ENCODE measurements around the gene IL13.

Gene IL13

GRCh38 chr5:132656774-132657355 lies 1.1 kb upstream of the IL13 start:
- no peak for TF ChIP-seq CTCF (conservative IDR thresholded peaks at IDR 0.05)
- no peak overlapping the region for H3K27ac ChIP-seq

- H3K27ac ChIP-seq = no peak overlapping the region
- TF ChIP-seq CTCF (conservative IDR thresholded peaks at IDR 0.05) = no peak
These were observed 669 bp downstream of the IL13 start for GRCh38 chr5:132658381-132659302.

GRCh38 chr5:132659598-132660493 lies 1.9 kb downstream of the IL13 start:
- no peak for TF ChIP-seq CTCF (conservative IDR thresholded peaks at IDR 0.05)
- no peak overlapping the region for H3K27ac ChIP-seq

GRCh38 chr5:132661231-132662003 lies 3.4 kb downstream of the IL13 start:
- no peak for TF ChIP-seq CTCF (conservative IDR thresholded peaks at IDR 0.05)
- no peak overlapping the region for H3K27ac ChIP-seq

- TF ChIP-seq CTCF (conservative IDR thresholded peaks at IDR 0.05) = no peak
- H3K27ac ChIP-seq = no peak overlapping the region
These were observed 4.0 kb downstream of the IL13 start for GRCh38 chr5:132662004-132662401.

GRCh38 chr5:132662925-132663770 lies 5.2 kb downstream of the IL13 start:
- TF ChIP-seq CTCF (conservative IDR thresholded peaks at IDR 0.05) = no peak

More at GRCh38 chr5:132662925-132663770, 5.2 kb downstream of the IL13 start:
- no peak overlapping the region for H3K27ac ChIP-seq
